ENCODE results near the gene SH3RF3.

SH3RF3 gene

DNA sequence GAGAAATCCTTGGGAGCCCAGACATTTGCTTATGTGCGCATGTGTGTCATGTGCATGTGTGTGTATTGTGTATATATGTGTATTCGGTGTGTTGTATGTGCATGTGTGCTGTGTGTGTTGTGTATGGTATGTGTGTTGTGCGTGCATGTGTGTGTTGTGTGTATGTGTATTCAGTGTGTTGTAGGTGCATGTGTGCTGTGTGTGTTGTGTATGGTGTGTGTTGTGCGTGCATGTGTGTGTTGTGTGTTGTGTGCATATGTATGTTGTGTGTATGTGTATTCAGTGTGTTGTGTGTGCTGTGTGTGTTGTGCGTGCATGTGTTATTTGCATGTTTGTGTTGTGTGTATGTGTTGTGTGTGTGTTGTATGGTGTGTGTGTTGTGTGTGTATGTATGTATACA is 136.9 kb downstream of the SH3RF3 start:
- DNase-seq: no peak

DNA sequence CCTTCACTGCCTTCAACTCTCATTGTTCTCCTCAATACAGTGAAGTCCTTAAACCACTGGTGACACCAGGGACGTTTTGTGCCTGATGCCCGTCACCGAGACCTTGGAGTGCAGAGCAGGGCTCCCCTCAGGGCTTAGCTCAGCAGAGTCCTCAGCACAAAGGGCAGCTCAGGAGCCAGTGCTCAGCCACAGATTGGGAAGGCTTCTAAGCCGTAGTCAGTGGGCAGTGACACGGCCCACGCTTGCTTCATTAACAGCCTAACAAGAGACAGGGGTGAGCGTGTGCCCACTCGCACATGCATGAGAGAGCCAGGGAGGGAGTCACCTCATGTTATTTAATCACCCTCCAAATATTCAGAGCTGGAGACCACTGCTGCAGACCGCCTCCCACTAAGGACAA is 137.5 kb downstream of the SH3RF3 start:
- DNase-seq: no peak

DNA sequence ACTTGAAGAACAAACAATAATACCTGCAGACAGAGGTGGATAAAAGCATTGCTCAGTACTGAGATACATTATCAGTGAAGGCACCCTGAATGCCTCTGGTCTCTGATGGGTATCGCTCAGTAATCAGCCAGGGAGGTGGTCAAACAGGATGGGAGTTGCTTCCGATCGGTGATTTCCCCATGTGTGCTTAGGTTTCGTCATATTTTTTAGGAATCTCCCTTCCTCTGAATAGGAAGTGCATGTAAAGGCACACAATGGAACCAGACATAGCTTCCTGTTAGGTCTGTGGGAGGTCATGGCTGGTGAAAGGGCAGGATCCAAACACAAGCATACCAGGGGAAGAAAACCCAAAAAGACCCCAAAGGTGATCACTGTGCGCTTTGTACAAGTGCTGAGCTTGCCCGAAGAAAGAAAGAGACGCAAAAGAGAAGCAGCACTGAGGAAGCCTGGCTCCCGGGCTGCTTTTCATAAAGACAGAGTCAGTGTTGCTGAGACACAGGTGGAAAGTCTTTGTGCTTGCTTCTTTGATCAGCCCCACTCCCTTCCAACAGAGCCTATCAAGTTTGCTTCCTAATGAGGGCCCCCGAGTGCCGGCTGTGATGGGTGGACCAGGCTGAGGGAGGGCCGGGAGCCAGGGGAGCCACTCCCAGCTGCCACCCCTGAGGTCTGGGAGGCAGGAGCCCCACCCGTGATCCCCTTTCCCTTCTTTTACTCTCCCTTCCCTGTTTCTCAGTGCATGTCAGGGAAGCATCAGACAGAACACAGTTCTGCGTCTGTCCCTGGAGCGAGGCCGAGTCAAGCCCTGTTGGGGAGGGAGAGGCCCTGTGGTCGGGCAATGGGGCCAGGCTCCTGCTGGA is 138.2 kb downstream of the SH3RF3 start:
- no peak for DNase-seq

- DNase-seq: no peak
Measured at GRCh38 chr2:109268916-109269315, 139.9 kb downstream of the SH3RF3 start.

GRCh38 chr2:109269706-109270504 is 140.9 kb downstream of the SH3RF3 start:
- DNase-seq: no peak

GRCh38 chr2:109270505-109271312 is 141.7 kb downstream of the SH3RF3 start:
- DNase-seq: peak in 1 of 2 experiments; percentile 31

DNA sequence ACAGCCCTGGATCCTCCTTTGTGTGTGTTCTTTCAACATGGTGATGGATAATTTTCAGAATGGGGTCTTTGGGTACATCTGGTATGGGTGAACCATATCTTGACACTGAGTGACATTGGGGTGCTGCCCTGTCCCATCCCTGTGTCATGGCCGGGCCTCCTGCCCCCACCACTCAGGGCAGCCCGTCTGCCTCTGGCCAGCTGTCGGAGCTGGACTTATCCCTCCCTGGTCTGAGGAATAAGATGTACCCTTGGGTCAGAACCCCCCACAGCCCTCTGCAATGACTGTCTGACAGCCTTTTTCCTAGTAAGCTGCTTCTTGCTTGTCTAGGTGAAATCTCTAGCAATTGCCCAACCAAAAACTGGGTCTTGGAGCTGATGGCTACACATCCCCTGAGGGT is 142.9 kb downstream of the SH3RF3 start:
- DNase-seq: no peak

DNA sequence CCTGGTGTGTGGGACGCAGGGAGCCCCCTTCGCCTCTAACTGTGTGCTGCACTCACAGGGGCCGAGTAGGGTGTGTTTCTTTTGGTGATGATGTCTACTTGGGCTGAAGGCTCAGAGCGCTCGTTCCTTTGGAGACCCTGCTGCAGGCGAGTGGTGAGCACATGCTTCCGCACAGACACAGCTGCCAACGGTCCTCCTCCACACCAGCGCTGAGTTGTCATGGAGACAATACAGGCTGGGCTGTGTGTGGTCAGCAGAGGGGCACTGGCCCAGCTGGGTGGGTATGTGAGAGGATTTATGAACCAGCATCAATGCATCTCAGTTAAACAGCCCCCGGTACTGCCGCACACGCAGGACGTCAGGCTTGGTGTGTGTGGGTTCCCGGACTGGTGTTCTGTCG is 143.5 kb downstream of the SH3RF3 start:
- DNase-seq: no peak

DNA sequence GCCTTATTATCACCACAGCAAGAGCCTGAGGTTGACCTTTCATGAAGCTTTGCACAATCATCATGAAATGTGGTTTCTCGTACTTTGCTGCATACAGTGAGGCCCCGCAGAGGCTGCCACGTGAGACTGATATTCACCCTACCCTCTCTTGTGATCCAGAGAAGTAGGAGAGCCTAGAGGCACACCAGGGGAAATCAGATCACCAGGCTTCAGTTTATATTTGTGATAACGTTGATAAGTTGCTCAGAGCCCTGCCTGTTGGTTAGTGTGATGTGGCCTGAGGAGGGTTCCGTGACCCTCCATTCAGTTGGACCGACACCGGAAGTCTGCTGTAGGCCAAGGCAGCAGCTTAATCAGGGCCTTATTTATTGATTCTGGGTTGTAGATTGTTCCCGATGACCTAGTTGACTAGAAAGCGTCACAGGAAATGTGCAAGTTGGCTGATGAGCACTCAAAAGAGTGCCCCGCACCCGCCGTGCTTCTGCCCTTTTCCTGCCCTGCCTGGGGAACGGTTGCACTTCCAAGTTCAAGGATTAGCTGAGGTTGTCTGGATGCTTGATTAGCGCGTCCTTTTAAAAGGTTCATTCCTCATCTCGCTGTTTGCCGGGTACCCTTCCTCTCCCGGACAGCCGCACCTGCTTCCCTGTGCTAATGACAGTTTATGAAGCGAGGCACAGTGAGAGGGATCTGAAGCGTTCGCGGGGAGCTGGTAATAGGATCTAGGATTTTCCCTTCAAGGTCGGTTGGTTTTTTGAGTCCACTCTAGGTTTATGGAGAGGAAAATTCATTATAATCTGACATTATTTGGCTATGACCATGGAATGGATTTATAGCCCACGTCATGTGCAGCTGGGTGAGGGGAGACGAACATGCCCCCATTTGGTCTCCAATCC is 146.4 kb downstream of the SH3RF3 start:
- DNase-seq: no peak

DNA sequence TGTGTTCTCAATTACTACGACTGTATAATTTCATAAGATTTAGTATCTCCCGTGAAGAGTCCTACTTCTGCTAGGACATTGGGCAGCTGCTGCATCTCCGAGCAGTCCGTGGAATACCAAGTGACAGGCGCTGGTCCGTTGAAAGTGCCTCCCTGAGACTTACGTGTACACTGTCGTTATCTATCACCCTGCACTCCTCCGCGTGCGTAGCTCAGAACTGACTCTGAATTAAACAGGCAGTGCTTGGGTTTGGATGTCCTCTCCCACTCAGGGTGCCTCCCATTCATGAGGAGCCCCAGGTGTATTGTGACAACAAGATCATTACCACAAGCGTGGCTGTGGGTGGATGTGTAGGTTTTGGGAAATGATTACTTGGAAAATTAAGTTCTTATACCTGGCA is 148.4 kb downstream of the SH3RF3 start:
- DNase-seq: no peak

DNA sequence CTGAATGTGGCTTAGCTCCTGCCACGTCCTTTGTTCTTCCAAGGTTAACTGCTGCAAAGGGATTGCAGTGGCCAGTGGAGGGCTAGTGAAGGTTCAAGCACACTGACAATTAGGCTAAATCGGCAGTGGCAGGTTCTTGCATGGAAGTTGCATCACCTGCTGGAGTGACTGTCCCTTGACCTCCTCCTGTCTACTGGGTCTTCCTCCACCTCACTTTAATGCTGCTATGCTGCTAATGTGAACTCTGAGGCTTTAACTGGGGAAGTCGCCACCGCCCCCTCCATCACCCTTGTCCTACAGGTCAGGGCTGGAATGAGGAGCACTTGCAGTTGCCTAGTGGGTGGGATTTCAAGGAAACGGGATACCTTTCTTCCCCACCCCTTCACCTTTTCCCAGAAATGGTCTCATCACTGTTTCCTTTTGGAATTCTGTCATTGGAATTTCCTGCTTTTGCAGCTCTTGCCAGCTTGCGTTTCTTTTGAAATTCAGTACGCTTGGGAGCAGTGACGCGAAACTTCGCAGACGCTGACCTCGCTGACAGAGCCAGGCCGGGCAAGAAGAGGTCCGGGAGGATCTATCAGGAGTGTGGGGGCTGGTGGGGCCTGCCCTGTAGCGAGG is 150.3 kb downstream of the SH3RF3 start:
- no peak for DNase-seq

DNA sequence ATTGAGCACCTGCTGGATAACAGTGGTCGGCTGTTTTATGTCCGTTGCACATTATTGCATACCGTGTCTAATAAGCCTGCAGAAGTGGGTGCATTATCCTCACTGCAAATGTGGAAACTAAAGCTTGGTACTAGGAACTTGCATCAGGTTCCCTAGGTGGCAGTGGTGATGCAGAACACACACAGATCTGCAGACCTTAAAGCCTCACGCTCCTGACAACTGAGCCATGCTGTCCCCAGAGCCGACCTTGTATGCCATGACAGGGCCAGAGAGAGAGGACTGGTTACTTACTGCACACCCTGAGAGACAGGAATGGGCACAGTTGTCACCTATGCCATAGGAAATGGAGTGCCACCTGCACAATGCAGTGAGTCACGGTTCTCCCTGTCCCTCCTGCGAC is 151.8 kb downstream of the SH3RF3 start:
- no peak for DNase-seq

- DNase-seq: no peak
Measured at GRCh38 chr2:109282360-109282759, 153.4 kb downstream of the SH3RF3 start.

GRCh38 chr2:109282865-109283264 is 153.9 kb downstream of the SH3RF3 start:
- no peak for DNase-seq

DNA sequence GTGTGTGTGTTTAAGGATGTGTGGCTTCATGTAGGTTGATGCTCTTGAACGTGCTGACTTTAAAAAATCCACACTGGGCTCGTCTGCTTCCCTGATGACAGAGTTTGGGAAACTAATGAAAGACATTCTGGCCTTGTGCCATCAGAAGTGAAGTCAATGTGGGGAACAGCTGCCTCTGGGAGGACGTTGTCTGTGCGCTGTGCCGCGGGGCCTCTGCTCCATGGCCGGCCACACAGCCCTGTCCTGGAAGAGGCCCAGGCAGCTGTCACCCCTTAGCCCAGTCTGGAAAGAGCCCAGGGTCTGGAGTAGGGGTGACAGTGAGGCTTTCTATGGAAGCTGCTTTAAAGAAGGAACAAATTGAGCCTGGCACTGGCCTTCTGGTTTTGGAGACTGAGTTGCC is 155.8 kb downstream of the SH3RF3 start:
- peak; percentile 17 to 71 for DNase-seq

DNA sequence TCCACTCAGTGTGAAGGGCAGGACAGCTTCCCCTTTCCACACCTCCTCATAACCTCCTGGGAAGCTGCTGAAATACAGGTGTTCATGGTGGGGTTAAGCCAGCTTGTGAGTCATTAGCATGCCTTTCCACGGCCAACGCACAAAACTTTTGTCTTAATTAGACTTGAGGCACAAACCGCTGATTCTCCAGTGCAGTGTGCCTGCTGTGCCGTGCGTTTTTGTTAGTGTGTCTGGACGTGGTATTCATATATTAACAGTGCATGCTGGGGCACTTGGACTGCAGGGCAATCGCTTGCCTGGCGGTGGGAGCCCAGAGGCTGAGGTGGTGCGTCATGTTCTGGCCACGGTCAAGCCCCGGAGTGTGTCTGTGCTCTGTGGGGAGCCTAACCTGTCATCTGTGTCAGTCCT is 156.2 kb downstream of the SH3RF3 start:
- no peak for DNase-seq

- no peak for DNase-seq
Measured at GRCh38 chr2:109287413-109287812, 158.4 kb downstream of the SH3RF3 start.

DNA sequence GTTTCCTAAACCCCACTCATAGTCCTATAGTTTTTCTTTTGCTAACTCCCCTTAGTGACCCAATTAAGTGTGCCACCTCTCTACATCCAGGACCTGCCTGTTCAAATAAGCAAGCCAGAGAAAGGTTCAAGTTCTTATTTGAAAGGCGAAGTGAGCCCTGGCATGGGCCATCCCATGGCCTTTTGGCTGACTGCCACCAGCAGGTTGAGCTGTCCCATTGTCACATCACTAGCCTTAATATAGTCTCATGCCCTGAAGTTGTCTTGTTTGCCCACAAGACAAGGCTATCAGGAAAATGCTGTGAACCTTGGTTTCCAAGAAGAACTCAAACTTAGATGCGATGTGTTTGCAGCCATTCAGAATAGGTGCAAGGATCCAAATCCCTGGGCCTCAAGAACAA is 158.8 kb downstream of the SH3RF3 start:
- DNase-seq: no peak

- no peak for DNase-seq
Measured at GRCh38 chr2:109288544-109289368, 159.8 kb downstream of the SH3RF3 start.

DNA sequence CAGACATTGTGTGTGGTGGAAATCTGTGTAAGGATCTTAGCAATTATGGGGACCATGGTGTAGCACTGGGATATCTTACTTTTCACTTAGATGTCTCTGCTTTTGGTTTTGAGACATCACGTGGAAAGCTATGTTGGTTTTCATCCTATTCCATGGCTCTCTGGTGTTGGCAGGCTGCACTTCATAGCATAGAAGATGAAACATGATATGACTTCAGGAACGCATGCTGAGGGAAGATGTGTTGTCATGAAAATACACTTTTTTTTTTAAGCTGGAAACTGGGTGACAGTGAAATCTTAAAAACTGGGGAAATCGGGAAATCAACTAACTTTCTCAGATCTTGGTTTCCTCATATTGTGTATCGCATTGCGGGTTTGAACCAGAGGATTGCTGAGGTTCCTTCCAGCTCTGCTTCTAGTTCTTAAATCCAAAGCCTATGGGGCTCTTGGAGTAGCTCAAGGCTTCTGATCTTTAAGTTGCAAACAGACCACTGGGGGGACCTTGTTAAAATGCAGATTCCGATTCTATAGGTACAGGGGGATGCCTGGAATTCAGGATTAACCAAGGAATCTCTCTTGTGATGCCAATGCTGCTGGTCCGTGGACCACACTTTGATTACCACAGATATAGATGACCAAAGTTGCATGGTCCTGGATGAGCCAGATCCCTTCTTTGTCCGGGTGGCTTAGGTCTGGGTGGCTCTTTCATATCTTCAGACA is 160.7 kb downstream of the SH3RF3 start:
- DNase-seq: no peak

Measured in NCI-H446 (cell line).